Hippocampal formation (tissue), 2 donors: ENCODE measurements around the gene SUSD1.
"Not testable (repeated sequence)": the region's sequence is repeated elsewhere in the genome, so short reads cannot be mapped to it uniquely, and the experiment has no call there.

Source experiments
- DNase-seq, 2 donors: peaks; one replicate each; lab custom pipeline; 2025; lab: John Stamatoyannopoulos, UW

Gene SUSD1

DNA sequence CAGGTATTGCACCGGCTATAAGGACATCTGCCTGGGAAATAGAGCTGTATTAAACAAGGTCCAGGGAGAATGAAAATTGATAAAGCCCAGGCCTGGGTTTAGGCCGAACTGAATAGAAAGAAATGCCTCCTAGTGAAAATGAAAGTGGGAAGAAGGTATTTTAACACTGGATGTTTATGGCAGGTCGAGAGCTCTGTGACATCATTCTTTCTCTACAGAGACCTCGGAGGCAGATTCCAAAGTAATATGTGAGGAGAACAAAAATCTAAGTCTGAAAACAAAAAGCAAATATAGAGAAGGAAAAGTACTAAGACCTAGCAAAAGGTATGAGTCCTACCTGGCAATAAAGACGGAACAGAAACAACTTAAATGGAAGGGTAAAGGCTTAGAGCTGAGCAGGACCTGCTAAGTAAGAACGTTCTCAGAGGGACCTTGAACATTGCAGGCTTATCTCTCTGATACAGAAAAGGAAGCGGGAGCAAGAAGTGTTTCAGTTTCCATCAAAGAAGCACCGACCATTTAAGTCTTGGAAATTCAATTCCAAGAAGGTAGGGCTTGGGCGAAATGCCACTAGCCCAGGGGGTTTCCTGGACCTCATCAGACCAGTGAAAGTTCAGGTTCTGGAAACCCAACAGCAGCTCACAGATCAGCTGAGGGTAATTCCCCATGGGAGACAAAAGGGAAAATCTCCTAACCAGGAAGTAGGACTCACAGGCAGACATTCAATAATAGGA is 80.0 kb downstream of the SUSD1 start:
- no peak for DNase-seq

DNA sequence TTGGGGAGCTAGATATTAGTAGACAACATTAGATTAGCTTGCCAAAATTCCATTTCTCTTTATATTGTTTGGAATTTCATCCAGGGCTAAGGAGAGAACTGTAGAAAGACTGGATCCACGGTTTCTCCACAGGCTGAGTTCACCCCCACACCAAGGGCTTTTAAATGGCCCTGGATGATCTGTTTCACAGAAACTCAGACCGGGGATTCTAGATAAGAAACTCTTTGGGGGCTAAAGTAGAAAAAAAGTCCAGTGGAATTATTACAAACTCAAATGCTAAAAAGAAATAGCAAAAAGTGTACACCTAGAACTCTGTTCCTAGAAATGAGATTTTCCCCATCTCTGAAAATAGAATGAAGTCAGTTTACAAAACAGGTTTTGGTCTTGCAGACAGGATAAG is 80.9 kb downstream of the SUSD1 start:
- DNase-seq: no peak

DNA sequence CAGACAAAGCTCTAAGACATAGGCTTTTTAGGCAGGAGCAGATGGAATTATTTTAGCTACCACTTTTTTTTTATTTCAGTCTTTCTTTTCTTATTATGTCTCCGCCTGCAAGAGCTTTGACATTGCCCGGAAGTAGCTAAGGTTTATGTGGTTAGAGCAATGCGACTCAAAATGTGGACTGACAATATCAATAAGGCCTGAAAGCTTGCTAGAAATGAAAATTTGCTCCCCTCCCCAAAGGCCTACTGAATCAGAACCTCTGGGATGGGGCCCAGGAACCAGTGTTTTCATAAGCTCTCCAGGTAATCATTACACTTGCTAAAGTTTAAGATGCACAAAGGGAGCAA is 81.3 kb downstream of the SUSD1 start:
- no peak for DNase-seq

DNA sequence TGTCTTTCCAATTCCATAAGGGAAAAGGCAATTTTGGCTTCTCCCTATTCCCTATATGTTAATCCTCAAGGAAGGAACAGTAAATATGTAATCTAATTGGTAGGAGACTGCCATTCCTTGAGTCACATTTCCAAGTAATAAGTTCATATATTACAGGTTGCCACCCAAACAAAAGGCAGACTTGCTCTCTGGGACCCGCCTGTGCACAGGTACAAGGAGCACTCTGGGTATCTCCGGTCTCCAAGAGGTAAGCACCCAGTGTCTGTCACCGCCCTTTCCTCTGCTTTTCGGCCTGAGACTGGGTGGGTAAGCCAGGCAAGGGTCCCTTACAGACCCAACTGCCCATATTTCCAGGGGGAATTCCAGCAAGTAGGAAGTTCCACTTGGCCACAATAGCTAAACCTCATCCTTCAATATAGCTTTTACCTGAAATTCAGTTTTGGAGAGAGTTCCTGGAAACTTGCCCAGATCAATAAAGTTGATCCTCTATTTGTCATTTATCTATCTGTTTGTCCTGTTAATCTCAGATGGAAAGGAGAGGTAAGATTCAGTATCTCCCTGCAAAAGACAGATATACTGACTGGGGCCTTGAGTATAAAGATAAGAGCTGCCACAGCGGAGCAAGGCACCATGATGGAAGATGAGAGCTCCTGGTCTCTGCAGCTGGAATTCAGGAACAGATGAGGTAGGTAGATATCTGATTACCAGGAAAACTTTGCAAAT is 81.8 kb downstream of the SUSD1 start:
- no peak for DNase-seq

DNA sequence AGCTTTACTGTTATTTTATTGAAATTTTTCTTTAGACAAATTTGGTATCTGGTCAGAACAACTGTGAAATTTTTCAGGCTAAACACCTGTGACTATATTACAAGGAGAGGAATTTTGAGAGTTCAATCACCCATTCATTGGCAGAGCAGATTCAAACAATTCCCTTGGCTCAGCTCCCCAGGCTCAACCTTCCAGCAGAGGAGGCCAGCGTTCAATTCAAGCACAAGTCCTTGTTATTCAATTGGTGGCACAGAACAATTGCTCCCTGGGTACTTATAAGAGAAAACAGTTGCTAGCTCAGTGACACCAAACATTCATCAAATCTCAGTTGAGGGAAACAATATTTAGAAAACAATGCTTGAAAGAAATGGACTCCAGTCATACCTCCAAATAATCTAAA is 83.3 kb downstream of the SUSD1 start:
- peak; percentile 29 to 56 for DNase-seq

DNA sequence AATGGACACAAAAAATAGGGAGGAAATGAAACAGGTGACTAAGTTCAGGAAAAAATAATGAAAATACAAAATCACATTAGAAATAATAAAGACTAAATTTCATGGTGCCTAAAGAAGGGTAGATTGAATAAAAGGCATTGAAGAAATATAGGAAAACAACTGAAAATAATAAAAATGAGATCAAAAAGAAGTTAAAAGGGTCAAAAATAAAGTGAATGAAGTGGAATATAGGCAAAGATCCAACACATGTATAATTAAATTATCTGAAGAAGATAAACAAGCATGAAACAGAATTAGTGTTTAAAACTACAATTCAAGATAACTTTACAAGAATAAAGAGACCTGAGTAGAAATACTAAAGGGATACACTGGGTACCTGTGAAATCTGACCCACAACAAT is 87.6 kb downstream of the SUSD1 start:
- no peak for DNase-seq

DNA sequence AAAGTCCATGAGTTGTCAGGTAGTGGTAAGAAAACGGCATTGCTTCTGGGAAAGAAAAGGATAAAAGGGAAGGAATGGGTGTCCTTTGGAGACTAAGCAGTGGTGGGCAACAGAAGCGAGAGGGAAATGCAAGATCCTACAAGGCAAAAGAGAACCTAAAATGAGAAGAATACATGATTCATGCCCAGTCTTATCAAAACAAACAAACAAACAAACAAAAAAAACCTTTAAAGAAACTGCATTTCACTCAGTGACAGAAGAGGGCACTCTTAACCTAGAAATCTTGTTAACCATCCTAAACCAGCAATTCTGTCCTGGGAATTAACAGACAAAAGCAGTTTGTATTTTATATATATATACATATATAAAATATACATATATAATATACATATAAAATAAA is 88.5 kb downstream of the SUSD1 start:
- DNase-seq: peak in 1 of 2 donors; percentile 34

DNA sequence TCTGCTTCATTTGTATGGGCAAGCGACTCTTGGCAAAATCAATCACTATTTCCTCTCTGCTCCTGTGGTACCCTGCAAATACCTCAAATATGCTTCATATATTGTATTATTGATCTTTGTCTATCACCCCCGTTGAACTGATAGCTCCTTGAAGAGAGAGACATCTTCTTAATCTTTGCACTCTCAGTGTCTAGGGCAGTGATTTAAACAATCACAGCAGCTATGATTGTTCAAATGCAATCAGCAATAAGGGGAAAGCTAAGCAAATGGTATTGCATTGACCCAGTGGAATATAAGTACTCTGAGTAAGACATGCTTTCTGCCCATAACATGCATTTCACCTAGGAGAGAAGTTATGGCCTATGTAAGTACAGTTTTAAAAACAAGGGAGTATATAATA is 90.2 kb downstream of the SUSD1 start:
- no peak for DNase-seq

DNA sequence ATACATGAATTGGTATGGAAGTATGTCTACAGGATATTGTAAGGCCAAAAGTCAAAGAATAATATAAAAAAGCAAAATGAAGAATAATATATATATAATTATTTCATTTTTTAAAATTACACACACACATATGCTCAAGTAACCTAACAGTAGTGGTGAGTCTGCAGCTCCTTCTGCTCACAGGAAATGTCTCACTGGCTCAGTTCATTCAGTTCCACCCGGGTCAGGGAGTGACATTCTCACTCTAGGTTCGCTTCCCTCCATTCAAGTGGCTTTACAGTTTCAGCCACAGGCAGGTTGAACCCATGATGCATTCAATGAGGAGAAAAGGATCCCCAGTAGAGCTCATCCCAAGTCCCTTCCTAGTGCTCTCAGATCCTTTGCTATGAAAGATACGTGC is 90.8 kb downstream of the SUSD1 start:
- no peak for DNase-seq

DNA sequence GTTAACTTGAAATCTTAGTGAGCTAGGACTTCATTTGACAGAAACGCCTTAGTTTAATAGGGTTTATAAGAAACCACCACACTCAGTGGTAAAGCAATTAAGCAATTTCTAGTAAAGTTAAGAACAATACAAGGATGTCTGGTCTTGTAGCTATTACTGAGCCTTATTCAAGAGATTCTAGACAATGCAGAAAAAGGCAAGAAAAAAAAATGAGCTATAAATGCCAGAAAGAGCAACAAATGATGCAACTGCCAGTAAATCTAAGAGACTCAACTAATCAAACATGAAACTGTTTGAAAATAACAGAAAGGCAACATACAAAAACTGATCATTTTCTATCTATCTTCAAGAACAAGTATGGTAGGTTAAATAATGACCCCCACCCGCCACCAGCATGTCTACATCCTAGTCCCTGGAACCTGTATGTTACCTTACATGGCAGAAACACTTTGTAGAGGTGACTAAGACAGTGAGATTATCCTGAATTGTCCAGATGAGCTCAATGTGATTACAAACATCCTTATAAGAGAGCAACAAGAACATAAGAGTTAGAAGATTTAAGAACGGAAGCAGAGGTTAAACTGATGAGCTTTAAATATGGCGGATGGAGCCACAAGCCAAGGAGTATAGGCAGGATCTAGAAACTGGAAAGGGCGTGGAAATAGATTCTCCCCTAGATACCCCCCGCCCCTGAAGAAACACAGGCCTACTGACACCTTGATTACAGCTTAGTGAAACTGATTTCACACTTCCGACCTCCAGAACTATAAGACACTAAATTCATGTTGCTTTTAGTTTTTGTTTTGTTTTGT is 93.0 kb downstream of the SUSD1 start:
- DNase-seq: no peak

DNA sequence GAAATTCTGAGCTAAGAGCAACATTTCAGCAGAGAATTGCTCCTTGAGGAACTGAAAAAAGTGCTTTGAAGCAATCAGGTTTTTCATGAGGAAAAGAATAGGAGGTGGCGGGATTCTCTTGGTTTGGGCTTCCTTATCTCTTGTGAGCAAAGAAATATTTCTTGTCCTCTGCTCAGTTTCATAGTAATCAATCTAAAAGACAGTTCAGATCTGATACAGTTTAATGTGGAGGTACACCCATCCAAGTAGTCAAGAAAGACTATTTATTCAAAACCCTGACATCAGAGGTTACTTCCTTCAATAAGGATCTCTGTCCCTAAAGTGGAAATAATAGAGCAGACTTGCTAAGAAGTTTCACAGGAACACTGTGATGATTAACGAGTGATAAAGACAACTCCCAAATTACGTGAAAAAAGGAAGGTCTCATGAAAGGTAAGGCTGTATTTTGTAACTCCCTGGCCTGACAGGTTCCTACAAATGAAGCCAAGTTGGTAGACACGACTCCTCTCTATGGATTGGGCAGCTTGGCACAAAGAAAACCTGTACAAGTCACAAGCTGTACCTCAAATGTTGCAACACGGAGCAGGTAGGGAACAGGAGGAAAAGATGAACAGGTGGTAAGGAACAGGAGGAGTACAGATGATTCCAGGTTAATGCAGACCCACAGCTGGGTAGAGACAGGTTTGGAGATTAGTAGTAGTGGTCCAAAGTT is 94.1 kb downstream of the SUSD1 start:
- DNase-seq: no peak

DNA sequence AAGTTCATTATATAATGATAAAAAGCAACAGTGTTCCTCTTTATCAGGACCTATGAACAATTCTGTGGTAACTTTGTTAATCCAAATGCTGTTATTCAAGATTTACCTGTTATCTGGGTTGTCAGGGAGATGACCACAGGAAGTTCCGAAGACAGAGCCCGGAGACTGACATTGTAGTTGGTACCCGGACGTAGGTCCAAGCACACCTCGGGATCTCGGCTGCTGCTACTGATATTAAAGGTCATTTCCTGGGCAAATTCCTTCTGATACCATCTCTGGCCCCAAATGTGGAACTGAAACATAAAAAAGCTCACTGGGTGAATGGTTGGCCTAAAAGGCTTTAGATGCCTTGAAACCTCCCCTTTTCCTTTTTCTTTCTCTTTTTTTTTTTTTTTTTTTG is 96.7 kb downstream of the SUSD1 start:
- DNase-seq: no peak

DNA sequence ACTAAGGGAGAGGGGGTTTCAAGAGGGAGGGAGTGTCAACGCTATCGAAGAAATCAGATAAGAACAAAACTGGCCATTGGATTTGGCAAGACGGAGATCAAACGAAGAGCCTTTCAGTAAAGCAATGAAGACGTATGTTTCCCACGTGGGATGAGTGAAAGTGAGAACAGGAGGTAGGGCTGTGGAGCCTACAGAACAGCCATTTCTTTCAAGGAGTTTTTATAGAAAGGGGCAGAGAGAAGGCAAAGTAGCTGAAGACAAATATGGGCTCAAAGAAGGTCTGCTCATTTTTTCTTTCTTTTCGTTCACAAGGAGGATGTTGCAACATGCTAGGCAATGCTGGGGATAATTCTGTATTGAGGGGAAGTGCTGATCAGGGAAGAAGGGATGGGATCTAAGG is 98.3 kb downstream of the SUSD1 start:
- no peak for DNase-seq

DNA sequence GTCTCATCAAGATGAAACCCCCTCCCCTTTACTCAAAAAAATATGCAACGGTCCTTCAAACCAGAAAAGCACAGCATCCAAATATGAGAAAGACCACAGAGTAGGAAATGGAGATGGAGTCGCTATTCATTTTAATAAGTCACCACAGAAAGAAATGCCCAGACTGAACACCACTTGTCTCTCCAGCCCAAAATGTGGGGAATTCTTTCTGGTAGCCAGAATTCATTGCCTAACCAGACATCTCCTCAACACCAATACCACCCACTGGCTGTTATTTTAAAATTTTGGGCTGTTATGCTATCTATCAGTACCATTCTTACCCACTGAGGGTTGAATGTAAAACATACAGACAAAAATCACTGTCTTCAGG is 100.1 kb downstream of the SUSD1 start:
- DNase-seq: no peak

DNA sequence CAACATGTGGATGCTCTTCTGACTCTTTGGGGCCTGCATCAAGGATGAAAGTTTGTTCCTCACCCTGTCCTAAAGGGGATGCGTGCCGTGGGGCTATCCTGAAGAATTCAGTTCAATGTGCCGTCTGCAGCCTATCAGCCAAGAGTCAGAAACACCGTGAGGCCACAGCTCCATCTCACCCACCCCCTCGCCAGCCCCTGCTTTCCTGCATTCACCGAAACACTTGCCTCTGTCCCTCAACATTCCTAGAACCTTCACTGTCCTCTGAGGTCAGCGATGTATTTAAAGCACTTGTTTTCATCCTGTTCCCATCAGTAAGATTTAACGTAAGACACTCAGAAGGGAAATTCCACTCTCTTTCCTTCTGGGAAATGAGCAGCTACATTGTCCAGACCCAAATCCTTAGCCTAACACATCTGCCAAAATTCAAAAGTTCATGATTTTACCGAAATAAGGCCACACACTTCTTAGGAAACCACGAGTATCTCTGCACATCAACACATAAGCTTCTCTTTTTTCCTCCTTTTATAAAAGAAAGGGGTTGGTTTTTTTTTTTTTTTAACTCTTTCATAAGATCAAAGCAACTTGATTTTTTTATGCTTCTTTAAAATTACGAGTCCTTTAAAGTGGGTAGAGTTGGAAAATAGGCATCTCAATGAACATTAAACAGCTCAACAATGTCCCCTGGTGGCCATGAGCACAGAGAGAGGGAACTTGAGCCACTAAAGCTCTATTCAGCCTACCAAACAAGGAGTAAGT is 100.7 kb downstream of the SUSD1 start:
- peak; percentile 58 to 65 for DNase-seq

DNA sequence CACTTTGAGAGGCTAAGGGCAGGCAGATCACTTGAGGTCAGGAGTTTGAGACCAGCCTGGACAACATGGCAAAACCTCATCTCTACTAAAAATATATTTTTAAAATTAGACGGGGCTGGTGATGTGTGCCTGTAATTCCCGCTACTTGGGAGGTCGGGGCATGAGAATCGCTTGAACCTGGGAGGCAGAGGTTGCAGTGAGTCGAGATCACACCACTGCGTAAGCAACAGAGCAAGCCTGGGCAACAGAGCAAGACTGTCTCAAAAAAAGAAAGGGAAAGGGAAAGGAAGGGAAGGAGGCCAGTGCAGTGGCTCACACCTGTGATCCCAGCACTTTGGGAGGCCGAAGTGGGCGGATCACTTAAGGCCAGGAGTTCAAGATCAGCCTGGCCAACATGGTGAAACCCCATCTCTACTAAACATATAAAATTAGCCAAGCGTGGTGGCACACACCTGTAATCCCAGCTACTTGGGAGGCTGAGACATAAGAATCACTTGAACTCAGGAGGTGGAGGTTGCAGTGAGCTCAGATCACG is 101.4 kb downstream of the SUSD1 start:
- not testable (repeated sequence) for DNase-seq

DNA sequence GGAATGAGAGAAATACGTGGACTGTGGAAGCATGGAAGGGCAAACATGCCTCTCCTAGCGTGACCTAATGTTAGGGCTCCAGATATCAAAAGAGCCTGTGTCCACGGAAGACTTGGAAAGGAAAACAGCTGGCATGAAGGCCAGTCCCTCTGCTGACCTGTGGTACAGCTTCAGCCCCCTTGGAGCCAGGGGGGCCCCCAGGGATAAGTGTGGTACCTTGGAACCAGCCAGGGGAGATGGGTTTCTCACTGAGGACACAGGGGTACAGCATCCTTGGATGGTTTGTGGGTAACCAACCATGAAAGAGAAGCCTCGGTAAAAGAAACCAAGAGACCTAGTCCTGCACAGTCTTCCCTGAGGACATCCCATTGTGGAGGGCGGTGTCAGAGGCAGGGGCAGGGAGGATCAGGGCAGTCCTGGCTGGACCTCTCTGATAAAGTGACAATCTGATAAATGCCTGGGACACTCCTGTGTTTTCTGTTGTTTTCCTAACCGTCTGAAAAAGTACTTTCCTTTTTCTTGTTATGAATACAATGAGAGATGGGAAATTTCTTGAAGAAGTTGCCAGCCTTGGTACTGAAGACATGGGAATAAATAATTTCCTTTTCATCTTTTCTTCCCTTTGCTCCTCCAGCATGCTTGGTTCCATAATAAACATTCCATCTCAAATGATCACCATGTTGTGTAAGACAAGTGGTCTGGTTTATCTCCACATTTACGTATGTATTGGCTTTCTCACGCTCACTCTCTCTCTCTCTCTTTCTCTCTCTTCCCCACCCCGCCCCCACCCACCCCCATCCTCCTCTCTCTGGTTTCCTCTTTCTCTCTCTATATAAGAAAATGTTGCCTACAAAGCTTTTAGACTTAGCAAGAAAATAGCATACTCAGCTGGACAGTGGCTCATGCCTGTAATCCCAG is 102.1 kb downstream of the SUSD1 start:
- no peak for DNase-seq

DNA sequence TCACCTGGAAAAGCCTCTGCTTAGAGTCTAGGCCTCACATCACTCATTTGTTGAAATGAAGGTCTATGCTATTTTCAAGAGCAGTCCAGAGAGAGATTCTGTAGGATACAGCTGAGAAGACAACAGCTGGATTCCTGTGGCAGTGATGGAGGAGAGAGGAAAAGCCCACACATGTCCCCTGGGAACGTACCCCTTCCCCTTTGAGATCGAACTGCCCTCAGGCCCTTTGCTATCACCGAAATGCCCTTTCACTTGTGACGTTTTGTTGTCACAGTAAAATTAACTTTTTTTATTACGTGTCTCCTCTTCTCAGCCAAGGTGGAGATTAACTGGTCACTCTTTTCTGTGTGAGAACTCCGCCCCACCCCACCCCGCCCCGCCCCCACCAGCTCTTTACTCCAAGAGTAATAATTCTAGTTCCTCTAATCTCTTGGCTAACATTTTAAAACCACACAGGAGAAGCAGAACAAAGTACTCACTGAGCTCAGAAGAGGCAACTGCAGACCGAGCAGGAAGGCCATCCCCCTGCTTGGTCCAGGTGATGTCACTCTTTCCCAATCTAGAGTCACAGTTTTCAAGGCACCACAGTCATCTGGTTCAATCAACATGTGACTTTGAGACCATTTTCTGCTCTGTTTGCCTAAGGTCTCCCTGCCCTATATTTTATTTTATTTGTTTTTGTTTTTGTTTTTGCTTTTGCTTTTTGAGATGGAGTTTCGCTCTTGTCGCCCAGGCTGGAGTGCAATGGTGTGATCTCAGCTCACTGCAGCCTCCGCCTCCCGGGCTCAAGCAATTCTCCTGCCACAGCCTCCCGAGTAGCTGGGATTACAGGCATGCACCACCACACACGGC is 105.6 kb downstream of the SUSD1 start:
- no peak for DNase-seq
